CD4-positive, alpha-beta T cell treated with Interleukin-4 for 1 hour (primary cell): ENCODE measurements around the gene DGCR6L.
"Not testable (repeated sequence)": the region's sequence is repeated elsewhere in the genome, so short reads cannot be mapped to it uniquely, and the experiment has no call there.

Experiments used
- DNase-seq, 2 donors: peaks; one replicate each; pipeline ENCODE4 v3.0.0-alpha.2; 2020 to 2022

The DGCR6L gene

GRCh38 chr22:20290045-20290392, 29.8 kb downstream of the DGCR6L start:
- DNase-seq, result no peak

GRCh38 chr22:20289182-20290044, 30.4 kb downstream of the DGCR6L start:
- DNase-seq, result not testable (repeated sequence)

GRCh38 chr22:20286784-20287423, 33.0 kb downstream of the DGCR6L start:
- not testable (repeated sequence) for DNase-seq

GRCh38 chr22:20286312-20286660, 33.6 kb downstream of the DGCR6L start:
- not testable (repeated sequence) for DNase-seq

GRCh38 chr22:20285473-20286311, 34.2 kb downstream of the DGCR6L start:
- peak; percentile 63 to 71 for DNase-seq

- no peak for DNase-seq
Measured at GRCh38 chr22:20284471-20285086, 35.3 kb downstream of the DGCR6L start.

GRCh38 chr22:20283674-20284066, 36.2 kb downstream of the DGCR6L start:
- DNase-seq, result no peak

GRCh38 chr22:20282901-20283673, 36.8 kb downstream of the DGCR6L start:
- no peak for DNase-seq

GRCh38 chr22:20281891-20282290, 38.0 kb downstream of the DGCR6L start:
- no peak for DNase-seq

GRCh38 chr22:20281473-20281872, 38.4 kb downstream of the DGCR6L start:
- not testable (repeated sequence) for DNase-seq

- DNase-seq, result no peak
Measured at GRCh38 chr22:20280866-20281265, 39.0 kb downstream of the DGCR6L start.

- DNase-seq, result not testable (repeated sequence)
Measured at GRCh38 chr22:20280163-20280562, 39.7 kb downstream of the DGCR6L start.

- DNase-seq, result no peak
Measured at GRCh38 chr22:20279662-20280134, 40.2 kb downstream of the DGCR6L start.

- DNase-seq, result not testable (repeated sequence)
Measured at GRCh38 chr22:20278726-20279490, 41.0 kb downstream of the DGCR6L start.

GRCh38 chr22:20277936-20278635, 41.8 kb downstream of the DGCR6L start:
- not testable (repeated sequence) for DNase-seq

GRCh38 chr22:20276468-20276867, 43.4 kb downstream of the DGCR6L start:
- no peak for DNase-seq

- DNase-seq, result no peak
Measured at GRCh38 chr22:20275836-20276235, 44.0 kb downstream of the DGCR6L start.

GRCh38 chr22:20275325-20275724, 44.5 kb downstream of the DGCR6L start:
- DNase-seq, result not testable (repeated sequence)

- DNase-seq, result not testable (repeated sequence)
Measured at GRCh38 chr22:20274374-20274773, 45.5 kb downstream of the DGCR6L start.

- DNase-seq, result no peak
Measured at GRCh38 chr22:20273758-20274181, 46.1 kb downstream of the DGCR6L start.
